ENCODE results near the gene BDH1. TPM values are rescaled to one million over a fixed set of nuclear protein-coding genes. Genes with fewer than 3 reads are reported as not detected.

Gene BDH1
- total and polyA plus RNA-seq, 2 of the 13 experiments (the other 11 are each of a cell fraction or from before 2014, with no cell fraction given) = 21.2 to 71.9 TPM

DNA sequence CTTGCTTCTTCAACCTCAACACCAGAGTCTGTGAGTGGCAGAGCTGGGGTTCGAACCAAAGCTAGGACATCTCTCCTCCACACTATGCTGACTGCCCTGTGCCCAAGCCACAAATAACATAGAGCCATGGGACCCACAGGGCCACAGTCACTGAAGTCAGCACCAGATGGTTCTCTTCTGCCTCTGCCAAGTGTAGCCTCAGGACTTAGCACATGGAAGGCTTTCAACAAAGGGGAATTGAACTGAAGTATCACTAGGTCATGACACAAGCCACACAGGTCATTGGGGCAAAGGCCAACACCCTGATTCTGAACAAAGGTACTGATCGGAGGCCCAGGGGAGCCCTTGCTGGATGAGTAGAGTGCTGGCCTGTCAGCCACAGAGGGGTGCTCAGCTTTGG lies 83.6 kb downstream of the BDH1 start (continued):
- no peak for TF ChIP-seq NR3C1 (CRISPR knock-in tag; IDR thresholded peaks at IDR 0.05)
- TF ChIP-seq, protein P1, sequence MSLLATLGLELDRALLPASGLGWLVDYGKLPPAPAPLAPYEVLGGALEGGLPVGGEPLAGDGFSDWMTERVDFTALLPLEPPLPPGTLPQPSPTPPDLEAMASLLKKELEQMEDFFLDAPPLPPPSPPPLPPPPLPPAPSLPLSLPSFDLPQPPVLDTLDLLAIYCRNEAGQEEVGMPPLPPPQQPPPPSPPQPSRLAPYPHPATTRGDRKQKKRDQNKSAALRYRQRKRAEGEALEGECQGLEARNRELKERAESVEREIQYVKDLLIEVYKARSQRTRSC (CRISPR knock-in tag; IDR thresholded peaks at IDR 0.05; ENCODE audit: low read depth) = no peak
- no peak for TF ChIP-seq KAT7 (CRISPR knock-in tag; IDR thresholded peaks at IDR 0.05; ENCODE audit: borderline replicate concordance)
- TF ChIP-seq ZNF841 (CRISPR knock-in tag; IDR thresholded peaks at IDR 0.05; ENCODE audit: borderline replicate concordance) = no peak
- TF ChIP-seq TOPORS (CRISPR knock-in tag; IDR thresholded peaks at IDR 0.05) = no peak
- TF ChIP-seq, protein P2, sequence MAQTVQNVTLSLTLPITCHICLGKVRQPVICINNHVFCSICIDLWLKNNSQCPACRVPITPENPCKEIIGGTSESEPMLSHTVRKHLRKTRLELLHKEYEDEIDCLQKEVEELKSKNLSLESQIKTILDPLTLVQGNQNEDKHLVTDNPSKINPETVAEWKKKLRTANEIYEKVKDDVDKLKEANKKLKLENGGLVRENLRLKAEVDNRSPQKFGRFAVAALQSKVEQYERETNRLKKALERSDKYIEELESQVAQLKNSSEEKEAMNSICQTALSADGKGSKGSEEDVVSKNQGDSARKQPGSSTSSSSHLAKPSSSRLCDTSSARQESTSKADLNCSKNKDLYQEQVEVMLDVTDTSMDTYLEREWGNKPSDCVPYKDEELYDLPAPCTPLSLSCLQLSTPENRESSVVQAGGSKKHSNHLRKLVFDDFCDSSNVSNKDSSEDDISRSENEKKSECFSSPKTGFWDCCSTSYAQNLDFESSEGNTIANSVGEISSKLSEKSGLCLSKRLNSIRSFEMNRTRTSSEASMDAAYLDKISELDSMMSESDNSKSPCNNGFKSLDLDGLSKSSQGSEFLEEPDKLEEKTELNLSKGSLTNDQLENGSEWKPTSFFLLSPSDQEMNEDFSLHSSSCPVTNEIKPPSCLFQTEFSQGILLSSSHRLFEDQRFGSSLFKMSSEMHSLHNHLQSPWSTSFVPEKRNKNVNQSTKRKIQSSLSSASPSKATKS (CRISPR knock-in tag; IDR thresholded peaks at IDR 0.05) = no peak
- no peak for TF ChIP-seq ZNF383 (CRISPR knock-in tag; IDR thresholded peaks at IDR 0.05; ENCODE audit: borderline replicate concordance)
- TF ChIP-seq ZNF564 (CRISPR knock-in tag; IDR thresholded peaks at IDR 0.05) = no peak
- no peak for TF ChIP-seq ZNF839 (CRISPR knock-in tag; IDR thresholded peaks at IDR 0.05; ENCODE audit: borderline replicate concordance)
- no peak for TF ChIP-seq SOX13 (IDR thresholded peaks at IDR 0.05)
- peak in 1 of 2 experiments; percentile 74; a peak in 2 of 4 replicates for TF ChIP-seq SOX13 (CRISPR knock-in tag; conservative IDR thresholded peaks at IDR 0.05 in 1 of 2, IDR thresholded peaks at IDR 0.05 in 1 of 2)
- TF ChIP-seq EED (CRISPR knock-in tag; IDR thresholded peaks at IDR 0.05) = no peak
- TF ChIP-seq, protein P3, sequence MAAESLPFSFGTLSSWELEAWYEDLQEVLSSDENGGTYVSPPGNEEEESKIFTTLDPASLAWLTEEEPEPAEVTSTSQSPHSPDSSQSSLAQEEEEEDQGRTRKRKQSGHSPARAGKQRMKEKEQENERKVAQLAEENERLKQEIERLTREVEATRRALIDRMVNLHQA (CRISPR knock-in tag; IDR thresholded peaks at IDR 0.05) = no peak
- 0 out of 2 replicates have a peak, but pooled peaks have one; percentile 25 for TF ChIP-seq ZNF788 (CRISPR knock-in tag; IDR thresholded peaks at IDR 0.05; ENCODE audit: borderline replicate concordance)
- no peak for TF ChIP-seq ZBTB8A (CRISPR knock-in tag; IDR thresholded peaks at IDR 0.05; ENCODE audit: borderline replicate concordance, low read depth)
- no peak for TF ChIP-seq ARNT (IDR thresholded peaks at IDR 0.05)
- no peak for TF ChIP-seq ZKSCAN5 (CRISPR knock-in tag; IDR thresholded peaks at IDR 0.05)
- TF ChIP-seq, protein P4, sequence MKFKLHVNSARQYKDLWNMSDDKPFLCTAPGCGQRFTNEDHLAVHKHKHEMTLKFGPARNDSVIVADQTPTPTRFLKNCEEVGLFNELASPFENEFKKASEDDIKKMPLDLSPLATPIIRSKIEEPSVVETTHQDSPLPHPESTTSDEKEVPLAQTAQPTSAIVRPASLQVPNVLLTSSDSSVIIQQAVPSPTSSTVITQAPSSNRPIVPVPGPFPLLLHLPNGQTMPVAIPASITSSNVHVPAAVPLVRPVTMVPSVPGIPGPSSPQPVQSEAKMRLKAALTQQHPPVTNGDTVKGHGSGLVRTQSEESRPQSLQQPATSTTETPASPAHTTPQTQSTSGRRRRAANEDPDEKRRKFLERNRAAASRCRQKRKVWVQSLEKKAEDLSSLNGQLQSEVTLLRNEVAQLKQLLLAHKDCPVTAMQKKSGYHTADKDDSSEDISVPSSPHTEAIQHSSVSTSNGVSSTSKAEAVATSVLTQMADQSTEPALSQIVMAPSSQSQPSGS (CRISPR knock-in tag; IDR thresholded peaks at IDR 0.05) = no peak
- no peak for TF ChIP-seq TGIF2 (CRISPR knock-in tag; IDR thresholded peaks at IDR 0.05)
- TF ChIP-seq ZNF556 (CRISPR knock-in tag; IDR thresholded peaks at IDR 0.05; ENCODE audit: borderline replicate concordance) = no peak
- TF ChIP-seq KDM6A (CRISPR knock-in tag; IDR thresholded peaks at IDR 0.05; ENCODE audit: low read depth) = no peak
- TF ChIP-seq REPIN1 (CRISPR knock-in tag; IDR thresholded peaks at IDR 0.05; ENCODE audit: borderline replicate concordance, low read depth) = no peak
- TF ChIP-seq ZNF354B (CRISPR knock-in tag; IDR thresholded peaks at IDR 0.05) = no peak
